Thyroid gland (tissue), 4 donors: ENCODE measurements around the gene GPR22. TPM values are rescaled to one million over a fixed set of nuclear protein-coding genes. Genes with fewer than 3 reads are reported as not detected.
A peak's percentile ranks its signal among the peaks of the same experiment; 100 is the strongest.

Experiments used
- DNase-seq, 2 donors: peaks; one replicate each; pipeline ENCODE4 v3.0.0-alpha.2; 2019
- H3K27ac ChIP-seq, 3 donors: fragments of 200-600 bp; sonication (generic); 1 replicate in 2 of 3; 2 replicates in 1 of 3; pipeline ENCODE4 v1.5.1; 2016 to 2019; ENCODE audit warnings: mild to moderate bottlenecking in 1 of 3, moderate library complexity in 1 of 3
- H3K27me3 ChIP-seq: fragments of 200-600 bp; sonication (generic); one replicate; pipeline ENCODE4 v1.5.1; 2019
- H3K36me3 ChIP-seq, 2 donors: fragments of 200-600 bp; sonication (generic); one replicate each; pipeline ENCODE4 v1.5.1; 2016 to 2019
- H3K4me1 ChIP-seq, 2 donors: fragments of 200-600 bp; sonication (generic); one replicate each; pipeline ENCODE4 v1.5.1; 2017 to 2019
- H3K4me3 ChIP-seq, 3 donors: fragments of 200-600 bp; sonication (generic); replicated peaks in 1 of 3; 1 replicate in 2 of 3; 2 replicates in 1 of 3; pipeline ENCODE4 v1.5.1; 2016; ENCODE audit warnings: mild to moderate bottlenecking in 1 of 3
- H3K9me3 ChIP-seq: fragments of 200-600 bp; sonication (generic); one replicate; pipeline ENCODE4 v1.5.1; 2017
- POLR2A ChIP-seq, 2 donors: fragments of 450-650 bp; IDR thresholded peaks; one replicate each; pipeline ENCODE4 v1.6.1; 2017; ENCODE audit warnings: antibody characterized with exemption in 2 of 2, mild to moderate bottlenecking in 2 of 2, moderate library complexity in 1 of 2
- WGBS, 2 donors: methylation state at CpG; one replicate each; pipeline ENCODE4 v1.1.5; 2017; 5-methylcytosine and 5-hydroxymethylcytosine counted together
- intact Hi-C: fragments of 100-400 bp; cut with DNase I; formaldehyde crosslinking; loops from one replicate; pipeline ENCODE4 v1.15.1; 2023
- small RNA-seq: library from RNA; depleted of rRNA; stranded (forward); fragments of <200 nt; gene quantifications from one replicate; pipeline ENCODE3, GENCODE V24; 2016
- total RNA-seq, 4 donors: library from RNA; depleted of rRNA; stranded (reverse); fragments of >200 nt; gene quantifications; one replicate each; pipeline ENCODE4 v1.2.3, GENCODE V29; 2016
- TF ChIP-seq, protein P1 (sequence below), 6 experiments: fragments of 200-600 bp in 3 of 6; fragments of 450-650 bp in 3 of 6; sonication (generic) in 3 of 6; IDR thresholded peaks; one replicate each; pipeline ENCODE4 v1.5.1; 2016 to 2019; ENCODE audit warnings: antibody characterized with exemption in 6 of 6, mild to moderate bottlenecking in 2 of 6, inconsistent platforms in 1 of 6, moderate library complexity in 1 of 6

GPR22 gene
- total RNA-seq, 4 donors from 2014 or later = not detected

GRCh38 chr7:107503687-107504086 is 33.8 kb downstream of the GPR22 start:
- TF ChIP-seq POLR2A (IDR thresholded peaks at IDR 0.05) = no peak
- TF ChIP-seq, protein P1, sequence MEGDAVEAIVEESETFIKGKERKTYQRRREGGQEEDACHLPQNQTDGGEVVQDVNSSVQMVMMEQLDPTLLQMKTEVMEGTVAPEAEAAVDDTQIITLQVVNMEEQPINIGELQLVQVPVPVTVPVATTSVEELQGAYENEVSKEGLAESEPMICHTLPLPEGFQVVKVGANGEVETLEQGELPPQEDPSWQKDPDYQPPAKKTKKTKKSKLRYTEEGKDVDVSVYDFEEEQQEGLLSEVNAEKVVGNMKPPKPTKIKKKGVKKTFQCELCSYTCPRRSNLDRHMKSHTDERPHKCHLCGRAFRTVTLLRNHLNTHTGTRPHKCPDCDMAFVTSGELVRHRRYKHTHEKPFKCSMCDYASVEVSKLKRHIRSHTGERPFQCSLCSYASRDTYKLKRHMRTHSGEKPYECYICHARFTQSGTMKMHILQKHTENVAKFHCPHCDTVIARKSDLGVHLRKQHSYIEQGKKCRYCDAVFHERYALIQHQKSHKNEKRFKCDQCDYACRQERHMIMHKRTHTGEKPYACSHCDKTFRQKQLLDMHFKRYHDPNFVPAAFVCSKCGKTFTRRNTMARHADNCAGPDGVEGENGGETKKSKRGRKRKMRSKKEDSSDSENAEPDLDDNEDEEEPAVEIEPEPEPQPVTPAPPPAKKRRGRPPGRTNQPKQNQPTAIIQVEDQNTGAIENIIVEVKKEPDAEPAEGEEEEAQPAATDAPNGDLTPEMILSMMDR (IDR thresholded peaks at IDR 0.05) = no peak
- Histone ChIP-seq H3K4me1 (peaks cover 0 to 14% of the 10 kb centered on the region in 2 donors), H3K27ac (no peak overlapping the region), H3K27me3 (no peaks in the 10 kb centered on the region), H3K9me3 (no peaks in the 10 kb centered on the region), H3K4me3 (no peak overlapping the region), H3K36me3 (no peaks in the 10 kb centered on the region)
- no peak for DNase-seq
- intact Hi-C loops = no loop called here

DNA sequence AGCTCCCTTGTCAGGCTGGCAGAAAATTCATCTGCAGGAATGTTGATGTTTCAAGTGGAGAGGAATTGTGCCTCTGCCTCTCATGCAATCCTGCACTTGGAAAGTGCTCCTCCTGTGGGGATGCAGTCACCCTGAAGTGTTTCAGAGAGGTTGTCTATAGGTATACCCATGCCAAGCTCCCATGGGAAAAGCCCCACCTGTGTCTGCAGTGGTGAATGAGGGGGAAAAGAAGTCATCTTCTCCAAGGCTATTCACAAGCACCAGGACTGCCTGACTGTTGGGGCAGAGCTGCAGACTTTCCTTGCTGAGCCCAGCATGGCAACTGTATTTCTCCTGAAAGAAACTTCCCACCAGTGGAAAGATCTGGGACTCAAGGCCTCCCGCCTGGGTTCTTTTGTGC is 35.5 kb downstream of the GPR22 start:
- Histone ChIP-seq H3K27ac (no peak overlapping the region), H3K9me3 (no peaks in the 10 kb centered on the region), H3K36me3 (no peaks in the 10 kb centered on the region), H3K4me3 (no peak overlapping the region), H3K4me1 (peaks cover 0 to 14% of the 10 kb centered on the region in 2 donors), H3K27me3 (no peaks in the 10 kb centered on the region)
- DNase-seq = no peak
- no peak for TF ChIP-seq POLR2A (IDR thresholded peaks at IDR 0.05)
- TF ChIP-seq, protein P1 (IDR thresholded peaks at IDR 0.05) = no peak
- intact Hi-C loops = no loop called here
- 89 to 100% methylated on average over 1 of the region's 1 CpG for WGBS, 2 donors

DNA sequence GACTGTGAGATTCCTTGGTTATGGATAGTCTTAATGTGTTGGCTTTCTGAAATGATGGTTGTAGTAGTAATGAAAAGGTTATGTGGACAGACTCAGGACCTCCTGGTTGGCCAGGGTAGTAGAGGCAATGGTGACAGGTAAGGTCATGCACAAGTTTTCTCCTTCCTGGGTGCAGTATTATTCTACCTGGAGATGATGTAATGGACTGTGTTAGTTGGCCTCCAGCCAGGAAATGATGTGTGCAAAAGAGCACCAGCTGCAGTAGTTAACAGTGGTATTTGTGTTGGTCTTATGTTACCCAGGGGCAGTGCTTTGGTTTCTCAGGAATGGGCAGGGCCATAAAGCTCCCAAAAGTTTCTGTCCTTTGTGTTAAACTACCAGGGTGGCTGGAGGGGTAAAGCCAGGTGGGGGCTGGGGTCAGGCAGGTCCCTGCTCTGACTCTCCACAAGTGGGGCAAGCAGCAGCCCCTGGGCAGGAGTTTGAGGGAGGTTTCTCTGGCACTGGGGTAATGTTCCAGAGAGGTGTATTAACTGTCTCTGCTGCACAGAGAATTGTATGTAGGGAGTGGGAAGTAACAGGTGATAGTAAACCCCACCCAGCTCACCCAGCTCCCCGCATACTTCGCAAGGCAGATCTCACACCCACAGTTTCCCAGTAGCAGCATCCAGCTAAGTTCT is 36.3 kb downstream of the GPR22 start:
- intact Hi-C loops = no loop called here
- Histone ChIP-seq H3K4me3 (no peak overlapping the region), H3K9me3 (no peaks in the 10 kb centered on the region), H3K27ac (no peak overlapping the region), H3K27me3 (no peaks in the 10 kb centered on the region), H3K4me1 (peaks cover 0 to 14% of the 10 kb centered on the region in 2 donors), H3K36me3 (no peaks in the 10 kb centered on the region)
- DNase-seq = peak; percentile 28 to 47
- TF ChIP-seq, protein P1 (IDR thresholded peaks at IDR 0.05) = no peak
- no peak for TF ChIP-seq POLR2A (IDR thresholded peaks at IDR 0.05)
- WGBS, 2 donors = 94 to 100% methylated on average over 2 of the region's 2 CpGs

- H3K4me1 ChIP-seq = peaks cover 0 to 14% of the 10 kb centered on the region in 2 donors
- no peaks in the 10 kb centered on the region for H3K9me3 ChIP-seq
- H3K36me3 ChIP-seq = no peaks in the 10 kb centered on the region
- H3K27me3 ChIP-seq = no peaks in the 10 kb centered on the region
- 84 to 86% methylated on average over 7 of the region's 7 CpGs for WGBS, 2 donors
- H3K4me3 ChIP-seq = no peak overlapping the region
- TF ChIP-seq, protein P1 (IDR thresholded peaks at IDR 0.05) = no peak
- TF ChIP-seq POLR2A (IDR thresholded peaks at IDR 0.05) = no peak
- intact Hi-C loops = no loop called here
- no peak for DNase-seq
- H3K27ac ChIP-seq = no peak overlapping the region
Measured at GRCh38 chr7:107506674-107507339, 37.0 kb downstream of the GPR22 start.

Small RNA genes within 50 kb of the gene (small RNA-seq; reads per million reads assigned to genes)
- gene AC002381.1 = not detected

Other genes with a start within 250 kb of the GPR22 start
- 100 to 1,000 TPM; 108 to 268 (median 148) TPM for gene COG5, start 93.9 kb downstream of the GPR22 start, total RNA-seq
- 10 to 100 TPM; 14.6 to 16.9 (median 16.1) TPM for gene DUS4L, start 93.9 kb downstream of the GPR22 start, total RNA-seq
- 100 to 1,000 TPM; 217 to 276 (median 221) TPM for gene BCAP29, start 110.2 kb downstream of the GPR22 start, total RNA-seq
- gene SLC26A4, start 190.8 kb downstream of the GPR22 start, total RNA-seq = 100 to 1,000 TPM; 193 to 299 (median 254) TPM